WTC11 (cell line): ENCODE measurements around the gene ELOB. TPM values are rescaled to one million over a fixed set of nuclear protein-coding genes. Genes with fewer than 3 reads are reported as not detected.

Source experiments
- ATAC-seq: fragments of 200-7000 bp; cut with Tn5 transposase; 2 replicates; pipeline ENCODE4 v1.10.0; 2021; ENCODE audit warnings: mild to moderate bottlenecking, moderate library complexity
- Bru-seq: library from RNA; stranded (reverse); fragments of 400-500 nt; gene quantifications from one replicate; lab custom pipeline; 2021; lab: Mats Ljungman, UMichigan
- CTCF ChIA-PET: fragments of 300-600 bp; sonication (Branson Sonifier 250); formaldehyde crosslinking; loops from one replicate; lab custom pipeline; 2021; ENCODE audit warnings: antibody characterized with exemption; lab: Charles Lee
- POLR2A ChIA-PET: fragments of 350-600 bp; sonication (Branson Sonifier 250); formaldehyde crosslinking; loops from one replicate; lab custom pipeline; 2021; ENCODE audit warnings: antibody characterized with exemption; lab: Charles Lee
- DNase-seq: peaks from one replicate; pipeline ENCODE4 v3.0.0; 2021; ENCODE audit warnings: low spot score
- H3K27ac Mint-ChIP-seq: 2 replicates; pipeline ENCODE4 v1.8.0; 2021; ENCODE audit warnings: mixed read lengths
- H3K27me3 Mint-ChIP-seq: 2 replicates; pipeline ENCODE4 v1.8.0; 2021; ENCODE audit warnings: low read depth, mild to moderate bottlenecking, moderate library complexity, mixed read lengths
- H3K36me3 Mint-ChIP-seq: 2 replicates; pipeline ENCODE4 v1.8.0; 2021; ENCODE audit warnings: mixed read lengths
- H3K4me1 Mint-ChIP-seq: 2 replicates; pipeline ENCODE4 v1.8.0; 2022; ENCODE audit warnings: mixed read lengths
- H3K4me3 Mint-ChIP-seq: 2 replicates; pipeline ENCODE4 v1.8.0; 2021; ENCODE audit warnings: mild to moderate bottlenecking, moderate library complexity, mixed read lengths
- H3K9me3 Mint-ChIP-seq: 2 replicates; pipeline ENCODE4 v1.8.0; 2021; ENCODE audit warnings: mixed read lengths
- ATF1 ChIP-seq: sonication (generic); formaldehyde crosslinking; IDR thresholded peaks from 2 replicates; pipeline ENCODE4 v1.8.1; 2023; ENCODE audit warnings: mild to moderate bottlenecking, moderate library complexity, missing genetic modification reagents
- CREB1 ChIP-seq: sonication (generic); formaldehyde crosslinking; IDR thresholded peaks from 2 replicates; pipeline ENCODE4 v1.8.0; 2023; ENCODE audit warnings: mild to moderate bottlenecking, missing genetic modification reagents
- CTCF ChIP-seq: fragments of 200-600 bp; IDR thresholded peaks from 2 replicates; pipeline ENCODE4 v1.8.0; 2022; ENCODE audit warnings: antibody characterized with exemption
- EMX1 ChIP-seq: fragments of 250-450 bp; sonication (Bioruptor Pico); IDR thresholded peaks from 2 replicates; pipeline ENCODE4 v1.8.0; 2021; ENCODE audit warnings: mild to moderate bottlenecking
- FOXP1 ChIP-seq: sonication (generic); formaldehyde crosslinking; IDR thresholded peaks from 2 replicates; pipeline ENCODE4 v1.8.0; 2022; ENCODE audit warnings: missing genetic modification reagents, mild to moderate bottlenecking, moderate library complexity, borderline replicate concordance
- FOXP4 ChIP-seq: sonication (generic); formaldehyde crosslinking; IDR thresholded peaks from 2 replicates; pipeline ENCODE4 v1.8.0; 2022; ENCODE audit warnings: mild to moderate bottlenecking, missing genetic modification reagents
- JAZF1 ChIP-seq: fragments of 250-450 bp; sonication (Bioruptor Pico); IDR thresholded peaks from 2 replicates; pipeline ENCODE4 v1.9.0; 2021; ENCODE audit warnings: moderate library complexity, mild to moderate bottlenecking, inconsistent platforms
- NR1H2 ChIP-seq: sonication (generic); formaldehyde crosslinking; IDR thresholded peaks from 2 replicates; pipeline ENCODE4 v1.9.0; 2021; ENCODE audit warnings: mild to moderate bottlenecking, moderate library complexity, missing genetic modification reagents
- PRDM15 ChIP-seq: sonication (generic); formaldehyde crosslinking; IDR thresholded peaks from 2 replicates; pipeline ENCODE4 v1.8.0; 2022; ENCODE audit warnings: missing genetic modification reagents
- STAT6 ChIP-seq: sonication (generic); formaldehyde crosslinking; conservative IDR thresholded peaks from 2 replicates; pipeline ENCODE4 v1.8.1; 2023; ENCODE audit warnings: mild to moderate bottlenecking, low read depth, missing genetic modification reagents, moderate library complexity
- TP53 ChIP-seq: sonication (generic); formaldehyde crosslinking; IDR thresholded peaks from 2 replicates; pipeline ENCODE4 v1.8.1; 2023; ENCODE audit warnings: mild to moderate bottlenecking, missing genetic modification reagents
- ZNF121 ChIP-seq: sonication (generic); formaldehyde crosslinking; IDR thresholded peaks from 2 replicates; pipeline ENCODE4 v1.8.0; 2023; ENCODE audit warnings: missing genetic modification reagents
- ZNF532 ChIP-seq: fragments of 250-450 bp; sonication (Bioruptor Pico); IDR thresholded peaks from 2 replicates; pipeline ENCODE4 v1.9.0; 2021; ENCODE audit warnings: mild to moderate bottlenecking, borderline replicate concordance
- long read RNA-seq, 3 experiments: library from RNA in 1 of 3; library from capped mRNA in 1 of 3; library from polyadenylated mRNA in 1 of 3; unstranded in 2 of 3; stranded (forward) in 1 of 3; transcript quantifications; one replicate each; pipeline ENCODE4 v2.0.0, GENCODE V29; 2021
- total RNA-seq: library from RNA; stranded (reverse); gene quantifications from 3 replicates; pipeline ENCODE4 v1.2.3, GENCODE V29; 2021

ELOB gene
- 252 to 267 TPM (median 267 TPM) in 3 replicates for total RNA-seq
- Bru-seq, nascent RNA = percentile 95 among the genes with signal in this experiment
- long read RNA-seq, experiment 1, transcript ELOB-201 (5 exons, 582 nt) = minor isoform, 5 of 376 reads
- long read RNA-seq, experiment 1, transcript ELOB-203 (4 exons, 991 nt) = major isoform, 267 of 376 reads
- long read RNA-seq, experiment 1, transcript ELOB-202 (3 exons, 997 nt) = minor isoform, 85 of 376 reads
- long read RNA-seq, experiment 1, partial matches to known transcripts = 11 of 376 reads
- long read RNA-seq, experiment 1, other reads (novel, unspliced or antisense) = 5 of 376 reads
- long read RNA-seq, experiment 2, transcript ELOB-203 (4 exons, 991 nt) = major isoform, 189 of 389 reads
- long read RNA-seq, experiment 2, transcript ELOB-205 (3 exons, 331 nt) = minor isoform, 7 of 389 reads
- long read RNA-seq, experiment 2, transcript ELOB-202 (3 exons, 997 nt) = minor isoform, 166 of 389 reads
- long read RNA-seq, experiment 2, partial matches to known transcripts = 9 of 389 reads
- long read RNA-seq, experiment 2, other reads (novel, unspliced or antisense) = 16 of 389 reads
- long read RNA-seq, experiment 3, transcript ELOB-203 (4 exons, 991 nt) = major isoform, 34 of 44 reads
- long read RNA-seq, experiment 3, transcript ELOB-202 (3 exons, 997 nt) = minor isoform, 8 of 44 reads
- long read RNA-seq, experiment 3, partial matches to known transcripts = 0 of 44 reads
- long read RNA-seq, experiment 3, other reads (novel, unspliced or antisense) = 1 of 44 reads

- ATAC-seq (peak; percentile 75), DNase-seq (peak; percentile 86)
- ChIA-PET CTCF (interaction anchor here (1.6 to 2.0 kb wide), 2 partner anchors 62 to 150 kb away, joined by 4 to 5 read pairs; no protein-coding TSS in a partner anchor), POLR2A (interaction anchor here (1.0 kb wide), 1 partner anchor 105 kb away, joined by 3 read pairs; no protein-coding TSS in a partner anchor)
- H3K36me3 Mint-ChIP-seq = peaks cover 12% of the 10 kb centered on the region; the same call in 1 of the 2 replicates
- H3K4me1 Mint-ChIP-seq = peaks cover 23% of the 10 kb centered on the region
- H3K27me3 Mint-ChIP-seq = no peaks in the 10 kb centered on the region
- H3K9me3 Mint-ChIP-seq = no peaks in the 10 kb centered on the region
- H3K4me3 Mint-ChIP-seq = peak within 1 kb of the TSS; percentile 93
- peak within 1 kb of the TSS; percentile 96 for H3K27ac Mint-ChIP-seq
- TF ChIP-seq EMX1 = no peak; the same call in 1 of the 2 replicates
- no peak for TF ChIP-seq JAZF1 (CRISPR knock-in tag)
- TF ChIP-seq ZNF121 (CRISPR knock-in tag) = no peak
- peak; percentile 73; the same call in 1 of the 2 replicates for TF ChIP-seq FOXP4 (CRISPR knock-in tag)
- TF ChIP-seq TP53 (CRISPR knock-in tag) = 0 out of 2 replicates have a peak, but pooled peaks have one; percentile 55
- no peak for TF ChIP-seq CREB1
- TF ChIP-seq NR1H2 (CRISPR knock-in tag) = no peak
- no peak for TF ChIP-seq CTCF
- no peak for TF ChIP-seq ATF1 (CRISPR knock-in tag)
- peak; percentile 20; the same call in 1 of the 2 replicates for TF ChIP-seq FOXP1 (CRISPR knock-in tag)
- TF ChIP-seq STAT6 = no peak
- no peak for TF ChIP-seq ZNF532 (CRISPR knock-in tag)
- TF ChIP-seq PRDM15 (CRISPR knock-in tag) = 0 out of 2 replicates have a peak, but pooled peaks have one; percentile 29
Measured at GRCh38 chr16:2777231-2777902, at the start of gene ELOB. TSS of gene ELOB (minus strand) at chr16:2777280. CDS start at chr16:2777239, 41 bp downstream.
